IMR-90 (cell line): ENCODE measurements around the gene BBS12. TPM values are rescaled to one million over a fixed set of nuclear protein-coding genes. Genes with fewer than 3 reads are reported as not detected.

Source experiments
- ATAC-seq: fragments of 200-7000 bp; cut with Tn5 transposase; 2 replicates; pipeline ENCODE4 v1.9.1; 2020; ENCODE audit warnings: low read depth, mild to moderate bottlenecking, moderate library complexity
- BruUV-seq: library from RNA; stranded (reverse); fragments of 400-500 nt; replicated peaks from 2 replicates; lab custom pipeline; 2021; lab: Mats Ljungman, UMichigan
- CTCF ChIA-PET: fragments of 300-600 bp; formaldehyde crosslinking; extraction: SDS; loops from one replicate; lab custom pipeline; 2021; ENCODE audit warnings: antibody characterized with exemption; lab: Yijun Ruan, JAX
- POLR2A ChIA-PET: fragments of 300-600 bp; sonication (Branson Sonifier 250); formaldehyde crosslinking; loops from one replicate; lab custom pipeline; 2022; ENCODE audit warnings: antibody characterized with exemption; ENCODE audit not compliant: unreplicated experiment; lab: Charles Lee
- DNase-seq: peaks from one replicate; pipeline ENCODE4 v3.0.0; 2013
- H2AFZ ChIP-seq: replicated peaks from 2 replicates; pipeline ENCODE3; 2013; ENCODE audit warnings: low read length, mild to moderate bottlenecking; ENCODE audit not compliant: poor library complexity
- H2AK5ac ChIP-seq: 2 replicates; pipeline ENCODE4 v1.6.1; 2013; ENCODE audit warnings: low read depth, low read length, inconsistent platforms
- H2AK9ac ChIP-seq: replicated peaks from 2 replicates; pipeline ENCODE3; 2013; ENCODE audit warnings: mild to moderate bottlenecking, low read depth, low read length, moderate library complexity; ENCODE audit not compliant: poor library complexity
- H2BK120ac ChIP-seq: 2 replicates; pipeline ENCODE4 v1.6.1; 2013; ENCODE audit warnings: low read depth, low read length, inconsistent platforms
- H2BK15ac ChIP-seq: 3 replicates; pipeline ENCODE4 v1.6.1; 2013; ENCODE audit warnings: low read depth, low read length, inconsistent platforms
- H2BK20ac ChIP-seq: 2 replicates; pipeline ENCODE4 v1.6.1; 2013; ENCODE audit warnings: low read depth, mild to moderate bottlenecking, inconsistent platforms, low read length, moderate library complexity
- H2BK5ac ChIP-seq: 2 replicates; pipeline ENCODE4 v1.6.1; 2013; ENCODE audit warnings: mild to moderate bottlenecking, low read depth, low read length, inconsistent platforms; ENCODE audit not compliant: poor library complexity, severe bottlenecking
- H3K14ac ChIP-seq: replicated peaks from 2 replicates; pipeline ENCODE4 v1.6.1; 2013; ENCODE audit warnings: low read depth, low read length, inconsistent platforms
- H3K18ac ChIP-seq: 2 replicates; pipeline ENCODE4 v1.6.1; 2013; ENCODE audit warnings: low read depth, low read length, control low read depth
- H3K23ac ChIP-seq: 2 replicates; pipeline ENCODE4 v1.6.1; 2013; ENCODE audit warnings: low read depth, low read length, inconsistent platforms
- H3K27ac ChIP-seq: 2 replicates; pipeline ENCODE4 v1.5.1; 2013; ENCODE audit warnings: mild to moderate bottlenecking, control low read depth, low read length; ENCODE audit not compliant: insufficient read depth
- H3K27me3 ChIP-seq: 2 replicates; pipeline ENCODE4 v1.6.1; 2013; ENCODE audit warnings: low read length; ENCODE audit not compliant: control insufficient read depth, insufficient read depth
- H3K36me3 ChIP-seq: 2 replicates; pipeline ENCODE4 v1.6.1; 2013; ENCODE audit warnings: low read length, mixed read lengths; ENCODE audit not compliant: control insufficient read depth, insufficient read depth
- H3K4ac ChIP-seq: 2 replicates; pipeline ENCODE4 v1.6.1; 2013; ENCODE audit warnings: low read depth, low read length, inconsistent platforms
- H3K4me1 ChIP-seq: 2 replicates; pipeline ENCODE4 v1.6.1; 2013; ENCODE audit warnings: low read length, mixed read lengths; ENCODE audit not compliant: control insufficient read depth, insufficient read depth
- H3K4me2 ChIP-seq: 2 replicates; pipeline ENCODE4 v1.6.1; 2013; ENCODE audit warnings: low read depth, mild to moderate bottlenecking, control low read depth, low read length, moderate library complexity
- H3K4me3 ChIP-seq: 2 replicates; pipeline ENCODE4 v1.5.1; 2013; ENCODE audit warnings: low read depth, mild to moderate bottlenecking, control low read depth, low read length, moderate library complexity; ENCODE audit not compliant: insufficient read depth
- H3K56ac ChIP-seq: 2 replicates; pipeline ENCODE4 v1.6.1; 2013; ENCODE audit warnings: low read length, inconsistent platforms; ENCODE audit not compliant: insufficient read depth; ENCODE audit errors: extremely low read depth
- H3K79me1 ChIP-seq, 2 experiments: 2 replicates each; pipeline ENCODE4 v1.6.1; 2013; ENCODE audit warnings: low read length in 2 of 2, inconsistent platforms in 1 of 2, low read depth in 1 of 2
- H3K9ac ChIP-seq: 2 replicates; pipeline ENCODE4 v1.6.1; 2013; ENCODE audit warnings: low read depth, low read length, control low read depth
- H3K9me1 ChIP-seq: 2 replicates; pipeline ENCODE4 v1.6.1; 2013; ENCODE audit warnings: low read length, inconsistent platforms; ENCODE audit not compliant: insufficient read depth
- H3K9me3 ChIP-seq: 2 replicates; pipeline ENCODE4 v1.6.1; 2013; ENCODE audit warnings: low read length; ENCODE audit not compliant: control insufficient read depth, insufficient read depth
- H4K20me1 ChIP-seq: 2 replicates; pipeline ENCODE4 v1.6.1; 2013; ENCODE audit warnings: low read length, inconsistent platforms; ENCODE audit not compliant: insufficient read depth
- H4K5ac ChIP-seq: 2 replicates; pipeline ENCODE4 v1.6.1; 2013; ENCODE audit warnings: mild to moderate bottlenecking, low read depth, low read length, control low read depth
- H4K8ac ChIP-seq, 2 experiments: 2 replicates each; pipeline ENCODE4 v1.6.1; 2013; ENCODE audit warnings: low read depth in 2 of 2, low read length in 2 of 2, control low read depth in 1 of 2, inconsistent platforms in 1 of 2
- H4K91ac ChIP-seq: 2 replicates; pipeline ENCODE4 v1.6.1; 2013; ENCODE audit warnings: low read depth, low read length, inconsistent platforms; ENCODE audit not compliant: insufficient read depth
- BHLHE40 ChIP-seq: fragments of 150-350 bp; IDR thresholded peaks from 2 replicates; pipeline ENCODE4 v1.6.1; 2016; ENCODE audit warnings: mild to moderate bottlenecking, low read depth, low read length
- CEBPB ChIP-seq: IDR thresholded peaks from 2 replicates; pipeline ENCODE4 v1.6.1; 2012; ENCODE audit warnings: low read depth, low read length, improper control_type of control experiment
- CHD1 ChIP-seq: IDR thresholded peaks from 2 replicates; pipeline ENCODE4 v1.6.1; 2012; ENCODE audit warnings: low read depth, low read length, improper control_type of control experiment
- CTCF ChIP-seq: conservative IDR thresholded peaks from 2 replicates; pipeline ENCODE4 v1.5.1; 2012; ENCODE audit warnings: mild to moderate bottlenecking, low read depth, low read length, improper control_type of control experiment
- ELK1 ChIP-seq: fragments of 150-350 bp; IDR thresholded peaks from 2 replicates; pipeline ENCODE4 v1.6.1; 2016; ENCODE audit warnings: low read depth, mild to moderate bottlenecking, low read length, moderate library complexity, borderline replicate concordance
- FOS ChIP-seq: fragments of 150-350 bp; IDR thresholded peaks from 2 replicates; pipeline ENCODE4 v1.6.1; 2016; ENCODE audit warnings: low read depth, low read length
- MAFK ChIP-seq: IDR thresholded peaks from 2 replicates; pipeline ENCODE4 v1.6.1; 2012; ENCODE audit warnings: low read depth, low read length, improper control_type of control experiment
- NFE2L2 ChIP-seq: fragments of 150-350 bp; IDR thresholded peaks from 2 replicates; pipeline ENCODE4 v1.6.1; 2016; ENCODE audit warnings: low read depth, mild to moderate bottlenecking, low read length
- RAD21 ChIP-seq: IDR thresholded peaks from 2 replicates; pipeline ENCODE4 v1.6.1; 2012; ENCODE audit warnings: low read length, improper control_type of control experiment
- RCOR1 ChIP-seq: IDR thresholded peaks from 2 replicates; pipeline ENCODE4 v1.6.1; 2012; ENCODE audit warnings: mild to moderate bottlenecking, low read length, improper control_type of control experiment; ENCODE audit not compliant: insufficient replicate concordance
- RFX5 ChIP-seq: IDR thresholded peaks from 2 replicates; pipeline ENCODE4 v1.8.0; 2012; ENCODE audit warnings: low read depth, mild to moderate bottlenecking, low read length, moderate library complexity
- SMC3 ChIP-seq: fragments of 150-350 bp; IDR thresholded peaks from 2 replicates; pipeline ENCODE4 v1.6.1; 2016; ENCODE audit warnings: low read depth, mild to moderate bottlenecking, antibody characterized with exemption, low read length, moderate library complexity
- WGBS, 2 experiments: methylation state at CpG; one replicate each; pipeline versions ENCODE4 v1.1.5 to v1.1.7; 2013; ENCODE audit warnings: missing lambda C conversion rate in 2 of 2; ENCODE audit not compliant: insufficient read length in 1 of 2; ENCODE audit errors: extremely low coverage in 2 of 2; 5-methylcytosine and 5-hydroxymethylcytosine counted together
- dilution Hi-C: fragments of 300-500 bp; cut with HindIII; formaldehyde crosslinking; loops from one replicate; pipeline ENCODE4 v1.14.3; 2018; ENCODE audit warnings: low sequenced_read_pairs; ENCODE audit not compliant: unreplicated experiment
- in situ Hi-C: fragments of 300-500 bp; cut with MboI; formaldehyde crosslinking; loops from 3 replicates; pipeline ENCODE4 v1.14.3; 2019; ENCODE audit warnings: low sequenced_read_pairs, inconsistent platforms, mixed read lengths
- intact Hi-C: fragments of 100-400 bp; cut with micrococcal nuclease; formaldehyde crosslinking; loops from 2 replicates; pipeline ENCODE4 v1.10.0; 2022
- polyA plus RNA-seq, 3 experiments: library from polyadenylated mRNA; depleted of rRNA; stranded (reverse); fragments of >200 nt; gene quantifications; 2 replicates each; pipeline ENCODE4 v1.2.3, GENCODE V29; 2012; ENCODE audit warnings: low replicate concordance in 1 of 3
- total RNA-seq: library from RNA; depleted of rRNA; stranded (reverse); fragments of >200 nt; gene quantifications from 2 replicates; pipeline ENCODE4 v1.2.3, GENCODE V29; 2012

Gene BBS12
- total and polyA plus RNA-seq, 2 of the 4 experiments (the other 2 are of a cell fraction), result 1.1 to 5.9 TPM

GRCh38 chr4:122705009-122705408, 27.5 kb upstream of the BBS12 start:
- in situ Hi-C loops (loop anchor here (25.0 kb wide), 1 partner anchor 793 kb away; no protein-coding TSS in a partner anchor), dilution Hi-C loops (no loop called here), intact Hi-C loops (loop anchor here (10.0 kb wide), 1 partner anchor 800 kb away; no protein-coding TSS in a partner anchor)
- Histone ChIP-seq H3K4me1 (no peaks in the 10 kb centered on the region), H3K56ac (no peak overlapping the region), H3K9ac (no peak overlapping the region), H2BK5ac (no peak overlapping the region), H4K8ac (no peak overlapping the region), H3K4ac (no peak overlapping the region), H3K9me1 (no peaks in the 10 kb centered on the region), H3K79me1 (no peaks in the 10 kb centered on the region), H3K9me3 (no peaks in the 10 kb centered on the region), H4K20me1 (no peaks in the 10 kb centered on the region), H3K4me3 (no peak overlapping the region), H3K27me3 (no peaks in the 10 kb centered on the region), H2BK20ac (no peak overlapping the region), H2BK15ac (no peak overlapping the region), H3K23ac (no peak overlapping the region), H3K18ac (no peak overlapping the region), H4K5ac (no peak overlapping the region), H3K27ac (no peak overlapping the region), H3K14ac (no peak overlapping the region), H3K4me2 (no peak overlapping the region), H2BK120ac (no peak overlapping the region), H2AK5ac (no peak overlapping the region), H4K91ac (no peak overlapping the region), H3K36me3 (no peaks in the 10 kb centered on the region), H2AFZ (no peak overlapping the region), H2AK9ac (no peak overlapping the region)
- ChIA-PET POLR2A (no interaction called here), CTCF (interaction anchor here (0.9 kb wide), 1 partner anchor 12 kb away, joined by 3 read pairs; no protein-coding TSS in a partner anchor)
- BruUV-seq, result no TSS peak
- no CpG with 5 or more reads among the region's 4 CpGs for WGBS, 2 experiments
- TF ChIP-seq RCOR1 (no peak), RAD21 (no peak), FOS (no peak), CTCF (no peak), ELK1 (no peak), SMC3 (no peak), CEBPB (no peak), NFE2L2 (no peak), BHLHE40 (no peak), MAFK (no peak), RFX5 (no peak), CHD1 (no peak)
- DNase-seq (no peak), ATAC-seq (no peak)
